ENCODE results near the gene RGS2.

DNA sequence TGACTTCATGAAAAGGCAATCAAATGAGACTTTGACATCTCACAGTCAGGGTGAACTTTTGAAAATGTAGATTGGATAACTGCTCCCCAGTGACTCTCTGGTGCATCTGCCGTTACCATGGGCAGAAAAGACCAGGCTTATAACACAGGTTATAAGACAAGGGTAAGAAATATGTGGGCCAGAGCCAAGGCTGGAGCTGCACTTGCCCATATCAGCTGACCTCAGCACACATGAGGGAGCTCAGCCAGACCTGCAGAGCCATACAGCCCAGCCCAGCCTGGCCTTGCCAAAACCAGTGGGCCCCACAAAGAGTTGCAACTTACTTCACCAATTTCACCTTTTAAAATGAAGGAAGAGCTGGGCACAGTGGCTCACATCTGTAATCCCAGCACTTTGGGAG lies 11.7 kb upstream of the RGS2 start:
- TF ChIP-seq, protein P1, sequence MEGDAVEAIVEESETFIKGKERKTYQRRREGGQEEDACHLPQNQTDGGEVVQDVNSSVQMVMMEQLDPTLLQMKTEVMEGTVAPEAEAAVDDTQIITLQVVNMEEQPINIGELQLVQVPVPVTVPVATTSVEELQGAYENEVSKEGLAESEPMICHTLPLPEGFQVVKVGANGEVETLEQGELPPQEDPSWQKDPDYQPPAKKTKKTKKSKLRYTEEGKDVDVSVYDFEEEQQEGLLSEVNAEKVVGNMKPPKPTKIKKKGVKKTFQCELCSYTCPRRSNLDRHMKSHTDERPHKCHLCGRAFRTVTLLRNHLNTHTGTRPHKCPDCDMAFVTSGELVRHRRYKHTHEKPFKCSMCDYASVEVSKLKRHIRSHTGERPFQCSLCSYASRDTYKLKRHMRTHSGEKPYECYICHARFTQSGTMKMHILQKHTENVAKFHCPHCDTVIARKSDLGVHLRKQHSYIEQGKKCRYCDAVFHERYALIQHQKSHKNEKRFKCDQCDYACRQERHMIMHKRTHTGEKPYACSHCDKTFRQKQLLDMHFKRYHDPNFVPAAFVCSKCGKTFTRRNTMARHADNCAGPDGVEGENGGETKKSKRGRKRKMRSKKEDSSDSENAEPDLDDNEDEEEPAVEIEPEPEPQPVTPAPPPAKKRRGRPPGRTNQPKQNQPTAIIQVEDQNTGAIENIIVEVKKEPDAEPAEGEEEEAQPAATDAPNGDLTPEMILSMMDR (IDR thresholded peaks at IDR 0.05; ENCODE audit: low read depth, low read length): no peak
- TF ChIP-seq EZH2phosphoT487 (IDR thresholded peaks at IDR 0.05; ENCODE audit: low read depth): no peak

Measured in OCI-LY3 (cell line).